ENCODE data around the gene AFAP1L2.

AFAP1L2 gene

DNA sequence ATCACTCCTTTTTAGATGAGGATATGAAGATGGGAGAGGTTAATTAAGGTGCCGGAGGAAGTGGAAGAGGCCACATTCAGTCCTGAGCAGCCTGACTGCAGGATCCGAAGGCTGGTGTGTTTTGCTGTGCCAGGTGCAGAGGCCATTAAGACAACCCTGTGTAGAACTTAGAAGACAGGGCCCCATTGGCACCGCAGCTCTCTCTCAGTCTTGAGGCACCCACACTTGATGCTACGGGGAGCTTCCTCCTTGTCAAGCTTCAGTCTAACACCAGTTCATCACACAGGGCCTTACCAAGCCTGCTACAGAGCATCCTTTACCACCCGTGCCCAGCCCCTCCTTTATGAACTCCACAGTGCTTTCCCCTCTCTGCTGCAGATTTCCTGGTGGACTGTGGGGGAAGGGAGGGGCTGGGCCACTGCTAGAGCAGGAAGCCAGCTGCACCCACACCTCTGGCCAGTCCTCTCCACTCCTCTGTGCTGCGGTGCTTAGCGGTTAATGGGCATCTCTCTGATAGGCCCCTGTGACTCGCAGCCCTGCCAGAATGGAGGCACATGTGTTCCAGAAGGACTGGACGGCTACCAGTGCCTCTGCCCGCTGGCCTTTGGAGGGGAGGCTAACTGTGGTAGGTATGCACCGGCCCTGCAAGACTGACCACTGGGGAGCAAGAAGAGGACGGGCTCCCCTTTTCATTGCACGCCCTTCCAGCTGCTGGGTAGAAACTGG, 119.8 kb downstream of the AFAP1L2 start:
- no peak for DNase-seq

DNA sequence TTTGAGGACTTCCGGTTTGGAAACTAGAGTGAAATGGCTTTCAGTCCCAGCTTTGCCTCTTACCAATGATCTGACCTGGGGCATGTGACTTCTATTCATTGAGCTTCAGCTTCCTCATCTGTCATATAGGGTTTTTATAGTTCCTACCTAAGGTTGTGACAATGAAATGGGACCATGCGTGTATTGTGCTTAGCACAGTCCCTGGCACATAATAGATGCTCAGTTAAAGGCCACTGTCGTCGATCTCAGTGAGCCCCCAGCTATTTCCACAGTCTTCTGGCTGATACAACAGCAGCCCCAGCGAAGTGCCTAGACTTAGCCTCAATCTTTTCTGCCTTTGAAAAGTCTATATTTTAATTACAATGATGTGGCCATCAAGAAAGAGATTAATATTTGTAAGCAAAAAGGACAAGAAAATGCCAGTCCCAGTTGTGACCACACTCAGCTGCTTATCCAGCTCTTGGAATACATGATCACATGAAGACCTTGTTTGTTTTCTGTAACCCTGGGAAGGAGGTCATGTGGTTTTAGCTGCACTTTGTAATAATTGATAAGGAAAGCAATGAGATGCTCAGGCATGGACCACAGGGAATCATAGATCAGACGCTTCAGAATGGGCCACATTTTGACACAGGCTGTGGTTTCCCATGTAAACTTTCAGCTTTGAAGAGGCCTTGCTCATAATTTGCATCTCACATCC, 120.6 kb downstream of the AFAP1L2 start:
- no peak for DNase-seq

DNA sequence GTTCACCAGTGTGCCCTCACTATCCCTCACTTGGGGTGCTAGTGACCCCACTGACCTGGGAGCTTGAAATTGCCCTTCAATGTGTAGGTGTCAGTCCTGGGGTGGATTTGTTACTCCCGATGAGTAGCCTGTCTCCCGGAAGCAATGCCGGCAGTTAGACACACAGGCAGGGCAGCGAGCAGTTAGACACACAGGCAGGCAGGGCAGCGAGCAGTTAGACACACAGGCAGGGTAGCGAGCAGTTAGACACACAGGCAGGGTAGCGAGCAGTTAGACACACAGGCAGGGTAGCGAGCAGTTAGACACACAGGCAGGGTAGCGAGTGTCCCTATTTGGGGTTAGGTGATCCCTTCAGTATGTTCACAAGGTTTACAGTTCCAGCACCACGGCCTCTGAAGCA, 121.2 kb downstream of the AFAP1L2 start:
- no peak for DNase-seq

DNA sequence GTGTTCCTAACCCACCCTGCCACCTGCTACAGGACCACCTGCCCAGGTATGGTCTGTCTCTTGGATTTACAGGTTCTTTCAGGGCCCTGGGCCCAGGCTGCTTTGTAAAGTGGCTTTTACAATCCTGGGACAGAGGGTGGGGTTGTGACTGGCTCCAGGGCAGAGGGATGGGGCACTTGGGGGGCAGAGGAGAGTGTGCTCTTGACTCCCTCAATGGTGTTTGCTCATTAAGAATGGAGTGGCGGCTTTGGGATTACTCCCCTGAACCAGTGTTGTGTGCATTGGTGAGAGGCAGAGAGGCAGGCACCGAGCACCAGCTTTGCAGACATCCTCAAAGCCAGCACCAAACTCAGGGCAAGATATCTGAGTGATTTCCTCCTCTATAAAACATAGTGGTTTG, 121.8 kb downstream of the AFAP1L2 start:
- DNase-seq = no peak

DNA sequence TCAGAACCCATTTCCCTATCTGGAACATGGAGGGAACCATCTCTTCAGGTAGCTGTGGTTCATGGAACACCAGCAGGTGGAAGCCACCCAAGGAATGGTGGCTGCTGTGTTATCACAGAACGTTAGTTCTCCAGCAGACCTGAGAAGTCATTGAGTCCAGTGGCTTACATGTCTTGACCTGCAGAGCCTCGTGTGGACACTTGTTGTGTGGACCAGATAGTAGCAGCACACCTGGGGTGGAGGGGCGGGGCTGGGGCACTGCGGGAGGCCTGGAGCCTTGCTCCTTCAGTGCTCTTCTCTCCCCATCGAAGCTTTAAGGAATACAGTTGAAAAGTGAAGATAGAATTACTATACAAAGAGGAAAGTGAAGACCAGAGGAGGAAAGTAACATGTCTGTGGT, 122.8 kb downstream of the AFAP1L2 start:
- no peak for DNase-seq

DNA sequence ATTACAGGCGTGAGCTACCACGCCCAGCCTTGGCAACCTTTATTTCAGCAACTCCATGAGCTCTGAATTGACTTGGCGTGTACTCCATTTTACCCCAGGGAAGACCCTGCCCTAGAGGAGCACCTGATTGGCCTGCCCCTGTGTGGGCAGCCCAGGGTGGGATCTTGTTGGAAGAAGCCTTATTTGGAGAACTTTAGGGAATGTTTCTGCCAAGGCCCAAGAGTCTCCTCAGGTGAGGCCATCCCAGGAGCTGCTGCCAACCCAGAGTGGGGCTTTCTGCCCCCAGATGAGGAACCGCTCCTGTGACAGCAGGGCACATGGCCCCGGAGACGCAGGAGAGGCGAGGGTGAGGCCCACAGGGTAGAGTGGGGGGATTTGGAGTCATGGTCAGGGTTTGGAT, 123.3 kb downstream of the AFAP1L2 start:
- DNase-seq = no peak

DNA sequence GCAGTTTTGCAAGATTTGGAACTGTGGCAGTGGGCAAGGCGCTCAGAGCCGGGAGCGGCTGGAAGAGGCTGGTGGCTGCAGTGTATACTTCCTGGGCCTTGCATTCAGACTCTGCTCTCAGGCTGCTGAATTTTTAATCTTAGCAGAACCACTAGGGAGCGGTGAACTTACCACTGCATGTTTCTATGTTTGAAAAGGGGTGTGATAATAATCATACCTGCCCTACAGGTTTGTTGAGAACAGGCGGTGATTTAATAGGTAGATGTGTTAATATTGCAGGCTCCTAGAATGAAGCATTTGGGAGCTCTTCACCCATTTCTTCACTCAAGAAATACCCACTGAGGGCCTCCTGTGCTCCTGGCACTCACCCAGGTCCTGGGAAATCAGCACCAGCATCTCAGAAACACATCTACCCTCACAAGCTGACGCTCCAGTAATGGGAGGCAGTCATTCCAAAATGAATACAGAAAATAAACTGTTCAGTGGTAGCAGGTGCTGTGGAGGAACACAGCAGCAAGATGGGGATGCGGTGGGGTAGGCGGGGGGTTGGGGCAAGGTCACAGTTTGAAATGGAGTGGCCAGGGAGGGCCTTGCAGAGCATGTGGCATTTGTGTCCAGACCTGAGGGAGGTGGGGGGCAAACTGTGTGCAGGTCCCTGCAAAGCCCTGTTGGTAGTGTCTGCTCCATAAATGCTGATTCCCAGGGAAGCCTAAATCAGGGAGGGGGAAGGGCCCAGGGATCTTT, 124.2 kb downstream of the AFAP1L2 start:
- no peak for DNase-seq

DNA sequence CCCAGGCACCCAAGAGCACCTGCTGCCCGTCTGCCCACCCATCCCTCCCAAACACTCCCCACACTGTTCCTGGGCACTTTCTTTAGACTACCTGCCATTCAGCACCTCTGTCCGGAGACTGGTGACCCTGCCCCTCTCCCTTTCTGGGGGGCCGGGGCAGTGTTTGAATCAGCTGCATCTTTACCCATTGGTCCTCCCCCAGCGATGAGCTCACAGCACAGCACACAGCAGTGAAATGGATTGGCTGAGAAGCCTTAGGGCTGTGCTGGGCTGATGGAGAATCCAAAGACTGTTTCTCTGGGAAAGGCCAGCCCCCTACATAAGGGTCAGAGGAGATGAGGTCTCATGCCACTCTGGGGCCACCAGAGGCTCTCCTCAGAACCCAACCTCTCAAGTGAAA, 125.0 kb downstream of the AFAP1L2 start:
- DNase-seq = no peak

DNA sequence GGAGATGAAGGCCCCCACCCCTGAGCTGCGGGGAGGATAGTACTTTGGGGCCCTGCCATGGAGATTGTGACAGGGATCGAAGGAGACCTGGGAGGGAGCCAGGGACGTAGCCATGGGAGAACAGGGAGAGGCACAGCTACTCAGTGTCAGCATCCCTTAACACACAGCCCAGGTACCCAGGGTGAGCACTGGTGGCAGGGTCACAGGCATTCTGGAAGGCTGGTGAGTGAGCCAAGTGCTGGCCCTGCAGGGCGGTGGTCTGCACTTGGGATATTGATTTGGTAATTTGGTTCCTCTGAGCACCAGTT, 125.5 kb downstream of the AFAP1L2 start:
- DNase-seq = no peak

DNA sequence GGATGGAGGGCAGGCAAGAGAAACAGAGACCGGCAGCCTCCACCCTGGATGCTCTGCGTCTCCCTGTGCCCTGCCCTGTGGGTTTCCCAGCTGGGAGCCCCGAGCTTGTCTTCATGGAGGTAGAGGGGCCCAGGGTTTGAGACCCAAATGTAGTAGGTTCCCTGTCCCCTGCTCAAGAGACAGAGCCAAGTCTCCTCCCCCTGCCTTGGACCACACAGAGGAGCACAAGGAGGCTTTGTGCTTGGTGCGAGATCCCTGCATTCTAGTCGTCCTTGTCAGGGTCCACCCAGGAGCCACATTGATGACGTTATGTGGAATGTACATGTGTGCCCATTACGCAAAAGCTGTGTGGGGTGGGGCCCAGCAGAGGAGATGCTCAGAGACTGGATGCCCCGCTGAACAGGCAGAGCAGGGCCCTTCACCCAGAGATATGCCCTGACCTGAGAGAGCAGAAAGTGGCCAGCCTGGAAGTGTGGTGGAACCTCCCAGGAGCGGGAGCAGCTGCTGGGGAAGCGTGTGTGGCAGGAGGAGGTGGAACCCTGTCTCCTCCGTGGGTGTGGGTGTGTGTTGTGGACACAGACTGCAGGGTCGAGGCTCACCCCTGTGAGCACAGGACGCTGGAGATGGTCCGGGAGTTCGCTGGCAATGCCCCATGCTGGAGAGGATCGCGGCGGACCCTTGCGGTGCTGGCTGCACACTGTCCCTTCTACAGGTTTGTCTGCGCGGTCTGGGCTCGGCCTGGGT, 126.0 kb downstream of the AFAP1L2 start:
- no peak for DNase-seq

DNA sequence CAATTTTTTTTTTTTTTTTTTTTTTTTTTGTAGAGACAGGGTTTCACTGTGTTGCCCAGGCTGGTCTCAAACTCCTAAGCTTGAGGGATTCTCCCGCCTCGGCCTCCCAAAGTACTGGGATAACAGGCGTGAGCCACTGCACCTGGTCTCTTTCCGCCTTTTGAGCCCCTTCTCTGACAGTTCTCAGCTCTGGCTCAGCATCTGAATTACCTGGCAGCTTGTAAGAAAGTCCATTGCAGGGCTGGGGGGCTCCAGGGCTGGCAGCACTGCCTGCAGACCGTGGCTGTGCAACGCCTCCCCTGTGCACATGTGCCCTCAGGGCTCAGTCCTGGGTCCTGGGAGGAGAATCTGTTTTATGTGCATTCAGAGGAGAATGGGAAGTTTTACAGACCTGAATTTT, 127.6 kb downstream of the AFAP1L2 start:
- DNase-seq = no peak

DNA sequence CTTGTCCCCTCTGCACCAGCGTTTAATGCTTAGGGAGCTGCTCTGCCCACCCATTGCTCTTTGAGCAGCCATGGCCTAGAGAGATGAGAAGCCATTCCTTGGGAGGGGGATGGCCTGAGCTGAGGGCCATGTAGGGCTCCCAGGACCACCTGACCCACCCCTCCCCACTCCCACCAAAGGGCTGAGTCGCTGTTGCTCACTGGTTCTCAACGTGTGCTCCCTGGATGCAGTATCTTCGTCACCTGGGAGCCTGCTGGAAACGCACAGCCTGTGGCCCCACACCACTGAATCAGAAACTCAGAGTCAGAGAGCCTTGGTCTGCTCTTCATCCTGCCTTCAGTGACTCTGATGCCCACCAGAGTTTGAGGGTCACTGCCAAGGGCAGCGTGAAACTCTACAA, 128.2 kb downstream of the AFAP1L2 start:
- no peak for DNase-seq

DNA sequence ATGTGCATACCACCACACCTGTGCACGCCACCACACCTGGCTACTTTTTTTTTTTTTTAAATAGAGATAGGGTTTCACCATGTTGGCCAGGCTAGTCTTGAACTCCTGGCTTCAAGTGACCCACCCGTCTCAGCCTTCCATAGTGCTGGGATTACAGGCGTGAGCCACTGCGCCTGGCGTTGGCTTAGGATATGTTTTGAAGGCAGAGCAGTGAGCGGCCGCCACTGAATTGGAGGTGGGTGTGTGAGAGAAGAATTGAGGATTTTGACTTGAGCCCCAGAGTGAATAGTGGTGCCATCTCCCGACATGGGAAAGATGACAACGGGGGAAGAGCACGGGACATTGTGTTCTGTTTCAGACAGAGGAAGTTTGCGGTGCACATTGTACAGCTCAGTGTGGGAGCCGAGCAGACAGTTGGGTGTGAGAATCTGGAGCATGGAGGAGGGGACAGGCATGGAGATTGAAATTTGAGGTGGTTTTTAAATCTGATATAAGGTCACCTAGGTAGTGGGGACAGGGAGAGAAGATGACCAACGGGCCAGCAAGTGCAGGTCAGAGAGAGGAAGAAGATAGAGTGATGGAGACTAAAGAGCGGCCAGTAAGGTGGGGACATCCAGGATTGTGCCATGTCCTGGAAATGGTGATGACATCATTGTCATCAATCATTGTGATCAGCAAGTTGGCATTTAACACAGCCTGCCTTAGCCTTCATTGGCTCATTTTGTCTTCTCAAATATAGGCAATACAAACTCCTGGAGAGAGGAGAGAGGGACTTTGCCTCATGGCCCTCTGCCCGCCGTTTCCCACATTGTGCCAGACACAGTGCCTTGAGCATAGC, 129.5 kb downstream of the AFAP1L2 start:
- DNase-seq = no peak

DNA sequence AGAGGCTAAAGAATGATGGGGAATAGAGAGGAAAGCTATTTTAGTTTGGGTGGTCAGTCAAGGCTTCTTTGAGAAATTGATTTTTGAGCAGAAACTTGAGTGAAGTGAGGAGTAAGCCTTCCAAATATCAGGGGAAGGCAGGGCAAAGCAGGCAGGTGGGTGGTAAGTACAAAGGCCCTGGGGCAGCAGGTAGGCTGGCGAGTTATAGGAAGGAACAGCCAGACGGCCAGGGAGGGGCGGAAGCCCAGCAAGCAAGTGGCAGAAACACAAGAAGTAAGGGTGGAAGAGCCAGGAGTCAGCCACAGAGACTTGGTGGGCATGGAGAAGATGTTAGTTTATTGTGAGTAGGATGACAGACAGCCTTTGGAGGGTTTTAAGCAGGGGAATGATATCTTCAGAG, 130.4 kb downstream of the AFAP1L2 start:
- DNase-seq = no peak

DNA sequence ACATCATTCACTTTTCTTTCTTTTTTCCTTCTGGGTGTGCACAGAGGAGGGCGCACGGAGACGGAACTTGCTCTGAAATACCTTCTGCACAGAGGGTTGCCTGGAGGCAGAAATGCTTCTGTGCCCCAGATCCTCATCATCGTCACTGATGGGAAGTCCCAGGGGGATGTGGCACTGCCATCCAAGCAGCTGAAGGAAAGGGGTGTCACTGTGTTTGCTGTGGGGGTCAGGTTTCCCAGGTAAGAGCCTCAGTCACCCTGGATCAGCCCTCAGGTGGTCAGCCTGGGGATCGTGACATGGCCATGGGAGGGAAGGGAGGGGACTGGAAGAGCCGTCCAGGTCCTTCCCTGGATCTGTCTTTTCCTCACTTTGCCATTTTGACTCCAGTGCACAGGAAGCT, 131.6 kb downstream of the AFAP1L2 start:
- DNase-seq = no peak

DNA sequence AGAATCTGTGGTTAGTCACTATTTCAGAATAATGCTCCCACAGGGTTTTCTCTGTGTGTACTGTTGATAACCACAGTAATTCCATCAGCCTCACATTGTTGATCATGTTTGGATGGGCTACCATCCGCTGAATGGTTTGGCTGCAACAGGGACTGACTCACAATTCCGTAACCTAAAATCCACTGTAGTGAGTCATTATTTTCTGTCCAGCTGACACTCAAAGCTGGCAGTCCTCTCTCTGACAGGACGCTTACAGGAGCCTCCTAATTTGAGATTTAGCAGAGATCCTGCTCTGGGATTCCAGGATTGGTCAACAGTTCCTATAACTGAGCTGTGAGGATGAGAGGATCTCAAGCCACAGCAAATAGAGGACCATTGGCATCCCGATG, 132.5 kb downstream of the AFAP1L2 start:
- DNase-seq = no peak

DNA sequence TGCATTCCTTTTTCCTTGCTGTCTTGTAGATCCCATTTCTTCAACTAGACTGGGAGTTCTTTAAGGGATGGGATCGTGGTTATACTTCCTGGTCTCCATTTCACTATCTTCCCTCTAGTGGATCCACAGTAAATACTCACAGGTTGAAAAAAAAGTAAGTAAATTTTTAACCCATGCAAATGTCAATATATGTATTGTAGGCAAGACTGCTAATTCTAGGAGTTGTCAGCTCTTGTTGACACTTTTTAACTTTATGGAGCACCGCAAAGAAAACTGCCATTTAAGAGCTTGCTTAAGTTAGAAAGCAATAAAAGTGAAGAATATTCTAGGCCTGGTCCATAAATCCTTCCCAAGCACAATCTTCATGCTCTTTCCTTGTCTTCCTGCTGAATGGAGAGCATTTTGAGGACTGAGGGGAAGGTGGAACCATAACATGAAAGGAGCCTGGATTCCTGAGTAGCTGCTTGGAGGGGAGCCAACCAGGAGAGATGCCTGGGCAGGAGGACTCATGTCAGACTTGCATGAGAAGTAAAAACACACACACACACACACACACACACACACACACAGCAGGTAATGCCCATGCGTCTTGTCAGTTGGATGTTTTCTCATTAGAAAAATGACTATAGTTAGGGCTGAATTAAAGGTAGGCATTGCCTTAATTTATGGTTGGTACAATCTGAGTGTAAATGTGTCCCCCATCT, 133.1 kb downstream of the AFAP1L2 start:
- no peak for DNase-seq

DNA sequence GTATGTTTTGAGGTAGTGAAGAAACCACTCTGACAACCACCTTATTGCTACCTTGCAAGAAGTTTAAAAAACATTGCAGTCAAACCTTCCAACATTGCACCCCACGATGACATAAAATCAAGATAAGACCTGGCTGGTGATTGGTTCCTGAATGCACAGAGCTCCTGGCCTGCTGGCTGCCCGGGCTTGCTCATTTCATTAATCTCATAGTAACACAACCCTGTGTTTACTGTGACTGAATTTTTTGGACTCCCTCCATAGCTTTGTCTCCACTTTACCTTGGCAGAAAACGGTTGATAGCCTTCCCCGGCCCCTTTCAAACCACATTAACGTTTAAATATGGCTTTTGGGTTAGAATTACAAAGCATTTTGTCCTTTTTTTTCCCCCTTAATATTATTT, 137.8 kb downstream of the AFAP1L2 start:
- DNase-seq = no peak

DNA sequence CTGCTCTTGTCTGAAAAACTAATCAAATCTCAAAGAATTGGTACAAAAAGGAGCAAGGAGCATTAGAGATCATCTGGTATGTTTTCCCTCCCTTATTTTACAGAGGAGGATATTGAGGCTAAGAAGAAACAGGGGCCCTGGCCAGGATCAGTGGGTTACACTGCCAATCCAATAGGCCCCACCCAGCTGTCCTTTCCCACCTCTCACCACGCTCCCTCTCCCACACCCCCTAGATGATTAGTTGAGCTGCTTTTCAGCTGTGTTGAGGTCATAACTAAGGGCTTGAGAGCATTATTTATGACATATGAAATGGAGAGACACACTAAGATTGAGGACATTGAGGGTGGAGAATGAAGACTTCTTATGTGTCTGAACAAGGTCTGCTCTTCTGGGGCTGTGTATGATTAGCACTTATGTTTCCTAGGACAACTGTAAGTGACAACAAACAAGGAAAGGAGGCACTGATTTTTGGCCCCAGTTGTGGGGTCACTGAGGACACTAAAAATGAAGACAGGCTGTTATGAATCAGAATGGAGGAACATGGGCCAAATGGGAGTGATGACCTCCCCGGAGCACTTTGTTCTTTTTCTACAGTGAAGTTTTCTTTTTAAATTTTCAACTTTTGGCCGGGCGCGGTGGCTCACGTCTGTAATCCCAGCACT, 138.8 kb downstream of the AFAP1L2 start:
- DNase-seq = no peak

DNA sequence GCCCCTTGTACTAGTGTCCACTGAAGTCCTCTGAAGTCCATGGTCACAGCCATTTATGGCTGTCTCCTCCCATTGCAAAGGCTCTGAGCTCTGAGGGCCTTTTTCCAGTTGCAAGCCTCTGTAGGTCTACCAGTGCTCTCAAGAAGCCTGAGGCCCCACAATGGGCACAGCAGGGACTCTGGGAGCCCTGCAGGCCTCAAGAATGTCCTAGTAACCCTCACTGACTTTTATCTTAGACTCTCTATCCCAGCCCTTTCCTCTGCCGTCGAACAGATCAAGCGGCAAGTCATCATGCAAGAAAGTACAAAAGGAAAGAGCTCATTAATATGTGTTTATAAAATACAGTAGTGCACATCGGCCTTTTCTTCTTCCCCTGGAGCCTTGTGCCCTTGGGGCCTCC, 141.8 kb downstream of the AFAP1L2 start:
- DNase-seq = no peak

DNA sequence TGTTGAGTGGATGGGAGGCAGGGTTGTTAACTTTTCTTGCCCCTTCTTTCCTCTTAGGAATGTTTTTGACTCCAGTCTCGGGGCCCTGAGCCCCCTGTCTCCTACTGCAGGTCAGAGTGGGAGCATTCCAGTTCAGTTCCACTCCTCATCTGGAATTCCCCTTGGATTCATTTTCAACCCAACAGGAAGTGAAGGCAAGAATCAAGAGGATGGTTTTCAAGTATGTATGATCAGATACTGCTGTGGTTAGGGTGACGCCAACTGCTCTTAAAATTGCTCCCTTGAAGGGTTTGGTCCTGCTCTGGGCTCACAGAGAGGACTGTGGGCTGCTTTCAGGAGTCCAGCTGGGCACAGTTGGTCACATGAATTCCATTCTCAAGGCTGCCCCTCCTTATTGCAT, 143.2 kb downstream of the AFAP1L2 start:
- DNase-seq = no peak

DNA sequence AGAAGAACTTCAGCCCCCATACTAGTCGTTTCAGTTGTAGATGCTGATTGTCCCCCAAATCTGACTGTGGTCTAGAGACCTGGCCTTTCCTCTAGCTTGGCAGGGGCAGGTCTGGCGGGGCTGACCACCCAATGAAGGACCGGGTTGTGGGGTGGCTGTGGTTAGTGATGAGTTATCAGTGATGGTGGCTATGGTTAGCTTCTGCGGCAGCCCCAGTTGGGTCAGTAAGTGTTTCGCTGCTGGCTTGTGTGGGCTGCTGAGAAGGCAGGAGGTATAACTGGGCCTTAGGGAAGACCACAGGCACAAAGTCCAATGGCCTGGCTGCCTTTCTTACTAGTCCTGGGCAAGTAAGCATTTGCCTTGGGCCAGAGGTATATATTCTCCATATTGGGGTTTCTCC, 143.9 kb downstream of the AFAP1L2 start:
- DNase-seq = no peak

Measured in stimulated activated CD4-positive, alpha-beta T cell treated with anti-CD3 and anti-CD28 coated beads, Interleukin-4, amount 100 ng/mL, for 24 hours (primary cell).